ENCODE data around the gene RORC.
"Not testable (repeated sequence)": the region's sequence is repeated elsewhere in the genome, so short reads cannot be mapped to it uniquely, and the experiment has no call there.

DNA sequence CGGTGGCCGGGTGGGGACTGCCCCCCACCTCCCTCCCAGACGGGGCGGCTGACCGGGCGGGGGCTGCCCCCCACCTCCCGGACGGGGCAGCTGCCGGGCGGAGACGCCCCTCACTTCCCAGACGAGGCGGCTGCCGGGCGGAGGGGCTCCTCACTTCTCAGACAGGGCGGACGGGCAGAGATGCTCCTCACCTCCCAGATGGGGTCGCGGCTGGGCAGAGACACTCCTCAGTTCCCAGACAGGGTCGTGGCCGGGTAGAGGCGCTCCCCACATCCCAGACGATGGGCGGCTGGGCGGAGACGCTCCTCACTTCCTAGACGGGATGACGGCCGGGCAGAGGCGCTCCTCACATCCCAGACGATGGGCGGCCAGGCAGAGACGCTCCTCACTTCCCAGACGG is 62.3 kb downstream of the RORC start:
- TF ChIP-seq, protein P1, sequence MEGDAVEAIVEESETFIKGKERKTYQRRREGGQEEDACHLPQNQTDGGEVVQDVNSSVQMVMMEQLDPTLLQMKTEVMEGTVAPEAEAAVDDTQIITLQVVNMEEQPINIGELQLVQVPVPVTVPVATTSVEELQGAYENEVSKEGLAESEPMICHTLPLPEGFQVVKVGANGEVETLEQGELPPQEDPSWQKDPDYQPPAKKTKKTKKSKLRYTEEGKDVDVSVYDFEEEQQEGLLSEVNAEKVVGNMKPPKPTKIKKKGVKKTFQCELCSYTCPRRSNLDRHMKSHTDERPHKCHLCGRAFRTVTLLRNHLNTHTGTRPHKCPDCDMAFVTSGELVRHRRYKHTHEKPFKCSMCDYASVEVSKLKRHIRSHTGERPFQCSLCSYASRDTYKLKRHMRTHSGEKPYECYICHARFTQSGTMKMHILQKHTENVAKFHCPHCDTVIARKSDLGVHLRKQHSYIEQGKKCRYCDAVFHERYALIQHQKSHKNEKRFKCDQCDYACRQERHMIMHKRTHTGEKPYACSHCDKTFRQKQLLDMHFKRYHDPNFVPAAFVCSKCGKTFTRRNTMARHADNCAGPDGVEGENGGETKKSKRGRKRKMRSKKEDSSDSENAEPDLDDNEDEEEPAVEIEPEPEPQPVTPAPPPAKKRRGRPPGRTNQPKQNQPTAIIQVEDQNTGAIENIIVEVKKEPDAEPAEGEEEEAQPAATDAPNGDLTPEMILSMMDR (IDR thresholded peaks at IDR 0.05): not testable (repeated sequence)
- TF ChIP-seq POLR2A (IDR thresholded peaks at IDR 0.05): not testable (repeated sequence)
